ENCODE data around the gene CBY2.
"Not testable (repeated sequence)": the region's sequence is repeated elsewhere in the genome, so short reads cannot be mapped to it uniquely, and the experiment has no call there.

Gene CBY2

GRCh38 chr13:45752510-45752909 lies 50.4 kb downstream of the CBY2 start:
- Histone ChIP-seq H3K4me1 (ENCODE audit: insufficient read depth, low read length, poor library complexity, severe bottlenecking) (no peaks in the 10 kb centered on the region), H3K79me2 (ENCODE audit: insufficient read depth, low read length) (no peaks in the 10 kb centered on the region), H3K9me3 (ENCODE audit: insufficient read depth, low read depth, low read length) (no peaks in the 10 kb centered on the region), H3K36me3 (ENCODE audit: insufficient read depth, low read length) (no peaks in the 10 kb centered on the region), H3K4me2 (ENCODE audit: low read depth, low read length, poor library complexity, severe bottlenecking) (no peak overlapping the region), H2AFZ (ENCODE audit: low read length) (0 out of 2 replicates have a peak overlapping the region, but pooled peaks have one; percentile 8), H3K9me2 (replicated peaks; ENCODE audit: low read depth, low read length) (no peaks in the 10 kb centered on the region), H3K4me3 (ENCODE audit: low read length, poor library complexity, severe bottlenecking) (no peak overlapping the region), H3K9ac (ENCODE audit: low read depth, low read length, poor library complexity, severe bottlenecking) (no peak overlapping the region), H3F3A (ENCODE audit: low read depth) (no peaks in the 10 kb centered on the region), H4K20me1 (ENCODE audit: insufficient read depth, low read length, poor library complexity, severe bottlenecking) (no peaks in the 10 kb centered on the region), H3K27me3 (ENCODE audit: insufficient read depth, low read length, poor library complexity, severe bottlenecking) (no peaks in the 10 kb centered on the region)
- TF ChIP-seq EZH2phosphoT487 (IDR thresholded peaks at IDR 0.05; ENCODE audit: borderline replicate concordance), result no peak

GRCh38 chr13:45756498-45756897 lies 54.4 kb downstream of the CBY2 start:
- H3K4me2 ChIP-seq (ENCODE audit: low read depth, low read length, poor library complexity, severe bottlenecking), result not testable (repeated sequence)

GRCh38 chr13:45757589-45757988 lies 55.5 kb downstream of the CBY2 start:
- H3K4me3 ChIP-seq (ENCODE audit: low read length, poor library complexity, severe bottlenecking); H3K9ac ChIP-seq (ENCODE audit: low read depth, low read length, poor library complexity, severe bottlenecking); H3K9me3 ChIP-seq (ENCODE audit: insufficient read depth, low read depth, low read length); H3K4me1 ChIP-seq (ENCODE audit: insufficient read depth, low read length, poor library complexity, severe bottlenecking); H3F3A ChIP-seq (ENCODE audit: low read depth); H2AFZ ChIP-seq (ENCODE audit: low read length); H3K4me2 ChIP-seq (ENCODE audit: low read depth, low read length, poor library complexity, severe bottlenecking); H3K27me3 ChIP-seq (ENCODE audit: insufficient read depth, low read length, poor library complexity, severe bottlenecking); H3K36me3 ChIP-seq (ENCODE audit: insufficient read depth, low read length); H4K20me1 ChIP-seq (ENCODE audit: insufficient read depth, low read length, poor library complexity, severe bottlenecking); H3K79me2 ChIP-seq (ENCODE audit: insufficient read depth, low read length); H3K9me2 ChIP-seq (replicated peaks; ENCODE audit: low read depth, low read length): not testable (repeated sequence)

More at GRCh38 chr13:45756498-45756897, 54.4 kb downstream of the CBY2 start:
- not testable (repeated sequence) for H3K9me2 ChIP-seq (replicated peaks; ENCODE audit: low read depth, low read length); H3K4me3 ChIP-seq (ENCODE audit: low read length, poor library complexity, severe bottlenecking); H3F3A ChIP-seq (ENCODE audit: low read depth); H4K20me1 ChIP-seq (ENCODE audit: insufficient read depth, low read length, poor library complexity, severe bottlenecking); H3K36me3 ChIP-seq (ENCODE audit: insufficient read depth, low read length); H3K27me3 ChIP-seq (ENCODE audit: insufficient read depth, low read length, poor library complexity, severe bottlenecking); H2AFZ ChIP-seq (ENCODE audit: low read length); H3K79me2 ChIP-seq (ENCODE audit: insufficient read depth, low read length); H3K4me1 ChIP-seq (ENCODE audit: insufficient read depth, low read length, poor library complexity, severe bottlenecking); H3K9ac ChIP-seq (ENCODE audit: low read depth, low read length, poor library complexity, severe bottlenecking); H3K9me3 ChIP-seq (ENCODE audit: insufficient read depth, low read depth, low read length)

- TF ChIP-seq EZH2phosphoT487 (IDR thresholded peaks at IDR 0.05; ENCODE audit: borderline replicate concordance), result no peak
- TF ChIP-seq CTCF (conservative IDR thresholded peaks at IDR 0.05; ENCODE audit: low read length), result no peak
- no peaks in the 10 kb centered on the region for H3F3A ChIP-seq (ENCODE audit: low read depth)
- no peaks in the 10 kb centered on the region for H3K79me2 ChIP-seq (ENCODE audit: insufficient read depth, low read length)
- H4K20me1 ChIP-seq (ENCODE audit: insufficient read depth, low read length, poor library complexity, severe bottlenecking), result no peaks in the 10 kb centered on the region
- no peaks in the 10 kb centered on the region for H3K9me3 ChIP-seq (ENCODE audit: insufficient read depth, low read depth, low read length)
- peaks cover 16% of the 10 kb centered on the region for H3K4me1 ChIP-seq (ENCODE audit: insufficient read depth, low read length, poor library complexity, severe bottlenecking)
- H2AFZ ChIP-seq (ENCODE audit: low read length), result no peak overlapping the region
- H3K36me3 ChIP-seq (ENCODE audit: insufficient read depth, low read length), result no peaks in the 10 kb centered on the region
- no peaks in the 10 kb centered on the region for H3K9me2 ChIP-seq (replicated peaks; ENCODE audit: low read depth, low read length)
- no peak overlapping the region for H3K4me3 ChIP-seq (ENCODE audit: low read length, poor library complexity, severe bottlenecking)
- H3K4me2 ChIP-seq (ENCODE audit: low read depth, low read length, poor library complexity, severe bottlenecking), result no peak overlapping the region
- no peaks in the 10 kb centered on the region for H3K27me3 ChIP-seq (ENCODE audit: insufficient read depth, low read length, poor library complexity, severe bottlenecking)
- H3K9ac ChIP-seq (ENCODE audit: low read depth, low read length, poor library complexity, severe bottlenecking), result no peak overlapping the region
Measured at GRCh38 chr13:45763419-45763818, 61.3 kb downstream of the CBY2 start.

Data from Loucy (cell line).